ENCODE data around the gene MAN2A2.

MAN2A2 gene

GRCh38 chr15:90947577-90948357 lies 44.7 kb downstream of the MAN2A2 start:
- peaks cover 78% of the 10 kb centered on the region for H3K36me3 ChIP-seq (ENCODE audit: insufficient read depth, low read length)
- no peaks in the 10 kb centered on the region for H3K9me3 ChIP-seq (ENCODE audit: low read length)
- no peaks in the 10 kb centered on the region for H3K4me1 ChIP-seq (ENCODE audit: insufficient read depth, low read length)
- H2AFZ ChIP-seq (ENCODE audit: low read depth, low read length), result no peak overlapping the region
- no peak overlapping the region for H3K4me3 ChIP-seq (ENCODE audit: low read length)
- no peaks in the 10 kb centered on the region for H3K27me3 ChIP-seq (ENCODE audit: insufficient read depth, low read length)

- Histone ChIP-seq H3K9me3 (ENCODE audit: low read length) (no peaks in the 10 kb centered on the region), H3K4me1 (ENCODE audit: insufficient read depth, low read length) (no peaks in the 10 kb centered on the region), H3K4me3 (ENCODE audit: low read length) (no peak overlapping the region), H3K36me3 (ENCODE audit: insufficient read depth, low read length) (peaks cover 78% of the 10 kb centered on the region), H3K27me3 (ENCODE audit: insufficient read depth, low read length) (no peaks in the 10 kb centered on the region), H2AFZ (ENCODE audit: low read depth, low read length) (no peak overlapping the region)
Observed at GRCh38 chr15:90948506-90948905, 45.4 kb downstream of the MAN2A2 start.

- Histone ChIP-seq H2AFZ (ENCODE audit: low read depth, low read length) (no peak overlapping the region), H3K36me3 (ENCODE audit: insufficient read depth, low read length) (peaks cover 70% of the 10 kb centered on the region), H3K9me3 (ENCODE audit: low read length) (no peaks in the 10 kb centered on the region), H3K4me1 (ENCODE audit: insufficient read depth, low read length) (no peaks in the 10 kb centered on the region), H3K27me3 (ENCODE audit: insufficient read depth, low read length) (no peaks in the 10 kb centered on the region), H3K4me3 (ENCODE audit: low read length) (no peak overlapping the region)
Observed at GRCh38 chr15:90949979-90950675, 47.0 kb downstream of the MAN2A2 start.

GRCh38 chr15:90950676-90951075 lies 47.6 kb downstream of the MAN2A2 start:
- no peaks in the 10 kb centered on the region for H3K4me1 ChIP-seq (ENCODE audit: insufficient read depth, low read length)
- H2AFZ ChIP-seq (ENCODE audit: low read depth, low read length), result no peak overlapping the region
- no peaks in the 10 kb centered on the region for H3K27me3 ChIP-seq (ENCODE audit: insufficient read depth, low read length)
- H3K9me3 ChIP-seq (ENCODE audit: low read length), result no peaks in the 10 kb centered on the region
- H3K4me3 ChIP-seq (ENCODE audit: low read length), result no peak overlapping the region
- H3K36me3 ChIP-seq (ENCODE audit: insufficient read depth, low read length), result peaks cover 69% of the 10 kb centered on the region

- Histone ChIP-seq H3K27me3 (ENCODE audit: insufficient read depth, low read length) (no peaks in the 10 kb centered on the region), H3K36me3 (ENCODE audit: insufficient read depth, low read length) (peaks cover 52% of the 10 kb centered on the region), H3K9me3 (ENCODE audit: low read length) (no peaks in the 10 kb centered on the region), H2AFZ (ENCODE audit: low read depth, low read length) (no peak overlapping the region), H3K4me1 (ENCODE audit: insufficient read depth, low read length) (no peaks in the 10 kb centered on the region), H3K4me3 (ENCODE audit: low read length) (no peak overlapping the region)
Observed at GRCh38 chr15:90952901-90953677, 50.0 kb downstream of the MAN2A2 start.

GRCh38 chr15:90953947-90954711 lies 51.0 kb downstream of the MAN2A2 start:
- no peaks in the 10 kb centered on the region for H3K27me3 ChIP-seq (ENCODE audit: insufficient read depth, low read length)
- H3K4me1 ChIP-seq (ENCODE audit: insufficient read depth, low read length), result no peaks in the 10 kb centered on the region
- H3K4me3 ChIP-seq (ENCODE audit: low read length), result no peak overlapping the region
- no peaks in the 10 kb centered on the region for H3K9me3 ChIP-seq (ENCODE audit: low read length)
- H3K36me3 ChIP-seq (ENCODE audit: insufficient read depth, low read length), result peaks cover 45% of the 10 kb centered on the region
- H2AFZ ChIP-seq (ENCODE audit: low read depth, low read length), result no peak overlapping the region

GRCh38 chr15:90954712-90955623 lies 51.9 kb downstream of the MAN2A2 start, which contains the start of gene RCCD1:
RCCD1 (plus strand) TSS chr15:90954884; CDS start chr15:90956735, 1,851 bp downstream.
- H3K4me1 ChIP-seq (ENCODE audit: insufficient read depth, low read length), result no peaks in the 10 kb centered on the region
- no peak within 1 kb of the TSS for H2AFZ ChIP-seq (ENCODE audit: low read depth, low read length)
- no peaks in the 10 kb centered on the region for H3K9me3 ChIP-seq (ENCODE audit: low read length)
- H3K4me3 ChIP-seq (ENCODE audit: low read length), result peak within 1 kb of the TSS; percentile 51
- H3K27me3 ChIP-seq (ENCODE audit: insufficient read depth, low read length), result no peaks in the 10 kb centered on the region
- H3K36me3 ChIP-seq (ENCODE audit: insufficient read depth, low read length), result peaks cover 39% of the 10 kb centered on the region

- Histone ChIP-seq H2AFZ (ENCODE audit: low read depth, low read length) (no peak overlapping the region), H3K4me3 (ENCODE audit: low read length) (no peak overlapping the region), H3K36me3 (ENCODE audit: insufficient read depth, low read length) (peaks cover 37% of the 10 kb centered on the region), H3K27me3 (ENCODE audit: insufficient read depth, low read length) (no peaks in the 10 kb centered on the region), H3K4me1 (ENCODE audit: insufficient read depth, low read length) (no peaks in the 10 kb centered on the region), H3K9me3 (ENCODE audit: low read length) (no peaks in the 10 kb centered on the region)
Observed at GRCh38 chr15:90955624-90956273, 52.6 kb downstream of the MAN2A2 start.

GRCh38 chr15:90956274-90957030 lies 53.4 kb downstream of the MAN2A2 start:
- H3K36me3 ChIP-seq (ENCODE audit: insufficient read depth, low read length), result peaks cover 38% of the 10 kb centered on the region
- no peaks in the 10 kb centered on the region for H3K4me1 ChIP-seq (ENCODE audit: insufficient read depth, low read length)
- no peak overlapping the region for H3K4me3 ChIP-seq (ENCODE audit: low read length)
- no peaks in the 10 kb centered on the region for H3K9me3 ChIP-seq (ENCODE audit: low read length)
- H3K27me3 ChIP-seq (ENCODE audit: insufficient read depth, low read length), result no peaks in the 10 kb centered on the region
- no peak overlapping the region for H2AFZ ChIP-seq (ENCODE audit: low read depth, low read length)

- Histone ChIP-seq H2AFZ (ENCODE audit: low read depth, low read length) (no peak overlapping the region), H3K27me3 (ENCODE audit: insufficient read depth, low read length) (no peaks in the 10 kb centered on the region), H3K36me3 (ENCODE audit: insufficient read depth, low read length) (peaks cover 39% of the 10 kb centered on the region), H3K4me1 (ENCODE audit: insufficient read depth, low read length) (no peaks in the 10 kb centered on the region), H3K4me3 (ENCODE audit: low read length) (no peak overlapping the region), H3K9me3 (ENCODE audit: low read length) (no peaks in the 10 kb centered on the region)
Observed at GRCh38 chr15:90957031-90957790, 54.1 kb downstream of the MAN2A2 start.
